Endometrial microvascular endothelial cells (primary cell): Measurements from ENCODE around the gene CDH13. TPM values are rescaled to one million over a fixed set of nuclear protein-coding genes. Genes with fewer than 3 reads are reported as not detected.

Experiments
- in situ Hi-C: cut with HindIII; loops from 2 replicates; pipeline ENCODE4 v1.10.0; 2017; ENCODE audit warnings: low sequenced_read_pairs, low pct_unique_long_range_greater_than_20kb; ENCODE audit errors: inconsistent ontology term
- total RNA-seq: library from RNA; depleted of rRNA; stranded (reverse); fragments of >200 nt; gene quantifications from one replicate; pipeline ENCODE4 v1.2.3, GENCODE V29; 2015; ENCODE audit errors: inconsistent ontology term

CDH13 gene
- total RNA-seq, 1 donor from 2014 or later: 75.5 TPM

DNA sequence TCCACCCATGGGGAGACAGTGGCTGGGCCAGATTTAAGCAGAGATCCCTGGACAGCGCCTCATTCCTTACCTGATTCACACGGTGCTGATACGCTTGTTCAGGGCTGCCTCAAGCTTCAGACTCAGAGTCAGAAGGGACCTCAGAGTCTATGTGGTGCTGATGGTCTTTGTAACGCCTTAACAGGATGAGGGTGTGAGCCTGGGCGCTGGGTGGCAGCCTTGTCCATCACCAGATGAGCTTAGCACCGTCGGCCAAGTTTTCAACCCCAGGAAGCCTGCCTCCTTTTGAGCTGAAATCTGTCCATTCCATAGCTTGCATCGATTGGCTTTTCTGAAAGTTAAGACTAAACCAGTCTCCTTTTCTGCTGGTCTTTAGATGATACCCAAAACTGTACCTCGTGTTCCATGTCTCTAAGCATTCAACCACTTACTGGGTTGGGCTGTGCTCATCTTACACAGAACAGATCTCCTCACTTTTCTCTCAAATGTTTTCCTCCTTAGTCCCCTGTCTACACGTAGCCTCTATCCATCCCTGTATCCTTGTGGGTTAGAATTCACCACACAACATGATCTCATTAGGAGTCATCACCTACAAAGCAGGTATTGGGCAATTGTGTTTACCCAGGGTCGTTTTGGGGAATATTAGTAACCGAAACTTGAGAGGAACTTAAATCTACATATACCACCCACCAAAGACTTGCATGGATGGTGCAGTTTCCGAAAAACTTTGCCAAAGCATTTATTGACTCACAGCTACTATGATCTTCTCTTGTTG is 573.4 kb downstream of the CDH13 start:
- in situ Hi-C loops: no loop called here

DNA sequence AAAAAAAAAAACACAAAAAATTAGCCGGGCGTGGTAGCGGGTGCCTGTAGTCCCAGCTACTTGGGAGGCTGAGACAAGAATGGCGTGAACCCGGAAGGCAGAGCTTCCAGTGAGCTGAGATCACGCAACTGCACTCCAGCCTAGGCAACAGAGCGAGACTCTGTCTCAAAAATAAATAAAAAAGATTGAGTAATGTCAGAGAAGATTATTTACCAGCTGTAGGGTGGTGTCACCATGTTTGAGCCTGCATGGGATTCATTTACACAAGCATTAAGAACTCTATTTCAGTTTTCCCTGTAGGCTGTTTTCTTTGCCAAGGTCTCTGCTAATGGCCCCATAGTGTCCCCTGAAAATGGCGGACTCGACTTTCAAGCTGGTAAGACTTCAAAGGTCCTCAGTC is 575.0 kb downstream of the CDH13 start:
- in situ Hi-C loops: no loop called here

GRCh38 chr16:83205896-83206295 is 579.1 kb downstream of the CDH13 start:
- in situ Hi-C loops: no loop called here

- in situ Hi-C loops: no loop called here
These were observed 579.7 kb downstream of the CDH13 start for GRCh38 chr16:83206426-83206825.

GRCh38 chr16:83211711-83212110 is 584.9 kb downstream of the CDH13 start:
- in situ Hi-C loops: no loop called here

DNA sequence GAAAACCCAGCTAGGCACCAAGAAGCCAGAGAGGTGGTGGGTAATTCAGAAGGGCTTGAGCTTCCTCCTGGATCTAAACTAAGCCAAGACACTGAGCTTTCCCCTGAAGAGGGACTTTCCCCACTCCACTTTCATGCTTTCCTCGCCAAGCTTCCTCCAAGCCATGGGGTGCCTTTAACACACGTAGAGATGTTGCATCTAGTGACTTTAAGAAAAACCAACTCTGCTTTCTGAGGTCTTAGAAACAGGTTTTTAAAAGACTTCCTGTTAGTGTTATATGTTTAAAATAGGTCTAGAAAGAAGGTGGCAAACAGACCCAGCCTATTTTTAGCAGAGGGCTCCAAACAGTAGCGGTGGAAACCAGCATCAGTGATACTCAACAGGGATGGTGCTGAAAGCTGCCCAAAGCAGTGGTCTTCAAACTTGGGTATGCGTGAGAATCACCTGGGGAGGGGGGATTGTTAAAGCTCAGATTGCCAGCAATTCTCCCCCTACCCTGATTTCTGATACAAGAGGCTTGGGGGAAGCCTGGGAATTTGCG is 585.6 kb downstream of the CDH13 start:
- in situ Hi-C loops: no loop called here

DNA sequence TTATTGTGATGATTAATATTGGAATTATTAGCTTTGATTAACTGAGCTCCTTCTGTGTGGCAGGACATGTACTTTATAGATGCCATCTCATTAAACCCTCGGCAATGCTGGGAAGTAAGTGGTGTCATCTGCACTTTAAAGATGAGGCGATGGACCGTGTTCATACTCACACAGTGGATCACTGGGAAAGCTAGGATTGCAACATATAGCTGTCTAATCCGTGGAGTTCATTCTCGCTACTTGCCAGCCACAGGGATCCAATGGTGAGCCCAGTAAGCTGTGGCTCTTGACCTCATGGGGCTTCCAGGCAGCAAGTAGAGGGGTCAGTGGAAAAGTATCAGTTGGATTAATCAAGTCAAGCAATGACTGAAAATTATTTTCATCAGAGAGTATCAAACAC is 587.9 kb downstream of the CDH13 start:
- in situ Hi-C loops: no loop called here

- in situ Hi-C loops: no loop called here
These were observed 588.7 kb downstream of the CDH13 start for GRCh38 chr16:83215406-83216001.

DNA sequence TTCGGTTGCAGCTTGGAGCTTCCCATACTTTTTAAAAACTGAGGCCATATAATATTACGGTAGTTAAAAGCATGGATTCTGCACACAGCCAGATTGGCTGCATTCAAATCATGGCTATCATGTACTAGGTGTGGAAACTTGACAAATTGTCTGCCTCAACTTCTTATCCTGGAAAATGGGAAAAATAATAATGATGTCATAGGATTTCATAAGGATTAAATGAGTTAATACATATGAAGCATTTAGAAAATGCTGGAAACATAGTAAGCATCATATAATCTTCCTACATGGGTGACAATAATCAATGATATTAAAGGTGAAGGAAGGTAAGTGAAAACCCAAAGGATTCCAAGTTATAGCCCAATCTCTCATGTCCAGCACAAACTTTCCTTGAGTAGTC is 592.5 kb downstream of the CDH13 start:
- in situ Hi-C loops: no loop called here

- in situ Hi-C loops: no loop called here
These were observed 593.3 kb downstream of the CDH13 start for GRCh38 chr16:83220066-83220465.

DNA sequence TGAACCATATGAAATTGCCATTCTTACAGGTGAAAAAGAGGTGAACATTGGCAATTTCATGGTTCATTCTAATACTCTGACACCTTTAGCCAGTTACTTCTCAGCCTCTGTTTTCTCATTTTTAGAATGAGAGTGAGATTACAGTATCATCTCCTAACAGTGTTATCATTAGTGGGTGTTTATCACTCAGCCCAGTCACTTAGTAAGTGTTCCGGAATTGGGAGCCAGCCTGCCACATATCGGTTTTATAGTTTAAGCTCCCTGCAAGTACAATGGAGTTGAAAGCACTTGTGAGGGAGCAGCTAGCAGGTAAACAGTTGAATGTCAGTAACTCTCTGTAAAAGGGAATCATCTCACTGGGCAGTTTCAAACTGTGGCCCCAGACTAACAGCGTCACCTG is 597.9 kb downstream of the CDH13 start:
- in situ Hi-C loops: no loop called here

GRCh38 chr16:83227336-83227735 is 600.6 kb downstream of the CDH13 start:
- in situ Hi-C loops: no loop called here

- in situ Hi-C loops: no loop called here
These were observed 605.0 kb downstream of the CDH13 start for GRCh38 chr16:83231729-83232128.

DNA sequence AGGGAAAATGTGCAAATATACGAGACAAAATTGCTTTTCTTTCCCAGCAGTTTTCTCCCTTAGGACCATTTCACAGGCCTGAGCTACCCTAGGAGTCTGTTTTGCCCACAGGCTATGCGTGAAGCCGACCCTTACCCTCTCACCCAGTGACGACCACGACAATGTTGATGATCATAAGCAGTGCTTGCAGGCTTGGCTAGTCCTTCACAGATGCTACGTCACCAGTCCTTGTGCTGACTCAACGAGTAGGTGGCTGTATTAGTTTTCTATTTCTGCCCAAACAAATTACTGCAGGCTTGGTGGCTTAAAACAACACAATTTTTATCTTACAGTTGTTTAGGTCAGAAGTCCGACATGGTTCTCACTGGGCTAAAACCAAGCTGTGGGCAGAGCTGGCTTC is 606.4 kb downstream of the CDH13 start:
- in situ Hi-C loops: no loop called here

DNA sequence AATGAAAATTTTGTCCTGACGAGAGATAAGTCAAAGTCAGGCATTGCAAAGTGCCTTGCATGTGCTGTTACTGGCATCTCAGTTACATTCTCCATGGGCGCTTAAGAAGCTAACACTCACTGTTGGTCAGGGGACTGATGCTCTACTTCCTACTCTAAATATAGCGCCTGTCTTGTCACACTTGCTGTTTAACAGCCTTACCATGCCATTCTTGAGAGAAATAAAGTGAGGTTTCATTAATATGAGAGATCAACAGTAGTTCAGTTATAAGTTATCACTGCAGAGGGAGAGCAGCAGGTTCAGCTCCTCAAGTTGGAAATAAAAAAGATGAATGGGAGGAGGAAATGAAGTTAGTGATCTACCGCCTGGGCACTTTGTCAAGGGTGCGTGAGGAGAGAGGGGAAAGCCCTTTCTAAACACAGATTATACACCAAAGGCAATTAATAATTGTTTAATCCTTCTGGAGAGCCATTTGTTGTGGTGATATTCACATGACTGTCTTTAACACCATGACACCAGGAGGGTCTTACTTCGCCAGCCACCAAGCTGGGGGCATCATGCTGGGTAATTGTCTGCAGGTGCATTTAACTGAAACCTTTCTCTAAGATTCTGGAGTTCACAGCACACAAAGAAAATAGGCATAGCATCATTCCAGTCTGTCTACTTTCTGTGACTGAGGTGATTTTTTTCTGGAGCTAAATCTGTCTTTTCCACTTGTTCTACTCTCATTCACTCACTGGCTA is 612.4 kb downstream of the CDH13 start:
- in situ Hi-C loops: no loop called here

- in situ Hi-C loops: no loop called here
These were observed 617.3 kb downstream of the CDH13 start for GRCh38 chr16:83244057-83244456.

DNA sequence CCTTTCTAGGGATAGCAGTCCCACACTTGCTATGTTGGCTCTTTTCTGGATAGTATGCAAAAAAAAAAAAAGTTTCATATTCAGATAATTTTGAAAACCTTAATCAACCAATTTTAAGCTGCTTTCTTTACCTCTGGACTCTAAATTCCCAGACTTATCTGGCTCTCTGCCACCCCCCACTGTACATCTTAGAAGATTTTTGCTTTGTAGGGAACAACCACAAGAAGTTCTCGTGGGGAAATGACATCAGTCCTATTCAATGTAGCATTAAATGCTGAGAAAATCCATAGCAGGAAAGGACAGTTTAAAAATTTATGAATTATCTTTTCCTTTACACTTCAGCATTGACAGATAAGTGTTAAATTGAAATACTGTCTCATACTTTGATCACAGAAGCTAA is 618.3 kb downstream of the CDH13 start:
- in situ Hi-C loops: no loop called here

- in situ Hi-C loops: no loop called here
These were observed 621.1 kb downstream of the CDH13 start for GRCh38 chr16:83247767-83248372.

DNA sequence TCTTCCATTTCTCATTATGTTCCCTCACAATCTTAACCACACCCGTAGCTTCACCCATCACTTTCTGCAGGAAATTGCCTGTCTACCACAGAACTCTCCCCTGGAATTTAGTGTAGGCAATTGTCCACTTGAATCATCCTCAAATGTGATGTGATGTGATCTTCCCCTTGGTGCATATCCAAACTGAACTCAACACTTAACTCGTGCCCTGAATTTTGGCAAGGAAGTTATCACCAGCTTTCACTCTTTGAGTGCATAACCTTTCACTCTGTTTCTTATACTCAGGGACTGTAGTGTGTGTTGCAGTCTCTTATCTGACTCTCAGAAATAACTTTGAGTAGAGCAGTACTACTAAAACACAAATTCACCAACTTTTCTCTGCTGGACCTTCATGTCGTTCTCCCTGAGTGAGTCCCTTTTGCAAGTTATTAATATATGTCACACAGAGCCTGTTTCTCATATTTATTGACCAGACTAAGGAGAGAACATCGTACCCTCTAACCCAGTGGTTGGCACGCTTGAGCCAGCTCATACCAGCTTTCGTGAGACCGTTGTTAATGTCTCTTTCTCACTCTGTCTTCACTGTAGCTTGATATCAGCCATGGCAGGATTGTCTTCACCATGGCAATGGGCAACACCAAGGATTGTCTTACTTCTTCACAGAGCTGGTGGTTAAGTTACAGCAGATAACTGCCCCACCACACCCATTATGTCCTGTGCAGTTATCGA is 622.1 kb downstream of the CDH13 start:
- in situ Hi-C loops: no loop called here
